Limb (tissue), 2 donors: ENCODE data around the gene ADAM12.
A peak's percentile ranks its signal among the peaks of the same experiment; 100 is the strongest.

Source experiments
- DNase-seq, 2 donors: peaks; one replicate each; pipeline ENCODE4 v3.0.0-alpha.2; 2016; ENCODE audit errors: extremely low spot score in 2 of 2

ADAM12 gene

GRCh38 chr10:126242397-126243260 is 145.6 kb downstream of the ADAM12 start:
- DNase-seq, result peak; percentile 83 to 89

- DNase-seq, result no peak
Measured at GRCh38 chr10:126240483-126240882, 147.8 kb downstream of the ADAM12 start.

- DNase-seq, result no peak
Measured at GRCh38 chr10:126239844-126240243, 148.4 kb downstream of the ADAM12 start.

- DNase-seq, result no peak
Measured at GRCh38 chr10:126235979-126236851, 152.1 kb downstream of the ADAM12 start.

- no peak for DNase-seq
Measured at GRCh38 chr10:126235091-126235978, 152.9 kb downstream of the ADAM12 start.

GRCh38 chr10:126234630-126235029 is 153.6 kb downstream of the ADAM12 start:
- DNase-seq, result no peak

- DNase-seq, result no peak
Measured at GRCh38 chr10:126233182-126234148, 154.8 kb downstream of the ADAM12 start.

- no peak for DNase-seq
Measured at GRCh38 chr10:126230587-126230986, 157.7 kb downstream of the ADAM12 start.

GRCh38 chr10:126229686-126230085 is 158.6 kb downstream of the ADAM12 start:
- DNase-seq, result no peak

- DNase-seq, result no peak
Measured at GRCh38 chr10:126227762-126228134, 160.5 kb downstream of the ADAM12 start.

GRCh38 chr10:126226988-126227761 is 161.1 kb downstream of the ADAM12 start:
- DNase-seq, result no peak

GRCh38 chr10:126226205-126226604 is 162.1 kb downstream of the ADAM12 start:
- no peak for DNase-seq

GRCh38 chr10:126225672-126226008 is 162.6 kb downstream of the ADAM12 start:
- DNase-seq, result no peak

GRCh38 chr10:126224967-126225671 is 163.2 kb downstream of the ADAM12 start:
- no peak for DNase-seq

- no peak for DNase-seq
Measured at GRCh38 chr10:126223512-126224067, 164.7 kb downstream of the ADAM12 start.

- DNase-seq, result no peak
Measured at GRCh38 chr10:126222736-126223511, 165.4 kb downstream of the ADAM12 start.

- DNase-seq, result no peak
Measured at GRCh38 chr10:126221874-126222273, 166.4 kb downstream of the ADAM12 start.
